K562 (cell line): ENCODE measurements around the gene ADAMTS14. TPM values are rescaled to one million over a fixed set of nuclear protein-coding genes. Genes with fewer than 3 reads are reported as not detected.

Experiments
- ATAC-seq: fragments of 200-7000 bp; cut with Tn5 transposase; 3 replicates; pipeline ENCODE4 v1.9.1; 2020; ENCODE audit warnings: moderate library complexity
- BruUV-seq: library from RNA; stranded (reverse); fragments of 400-500 nt; replicated peaks from 2 replicates; lab custom pipeline; 2021; lab: Mats Ljungman, UMichigan
- CTCF ChIA-PET: fragments of 300-600 bp; formaldehyde crosslinking; extraction: SDS; loops from one replicate; lab custom pipeline; 2021; ENCODE audit warnings: low intra/inter-chr PET ratio; lab: Yijun Ruan, JAX
- POLR2A ChIA-PET: fragments of 300-600, 350-650 bp; sonication (Branson Sonifier 250); formaldehyde crosslinking; extraction: SDS; loops from one replicate; lab custom pipeline; 2021; ENCODE audit warnings: antibody characterized with exemption, inconsistent platforms; lab: Yijun Ruan, JAX
- DNase-seq, 4 experiments: peaks; one replicate each; pipeline versions ENCODE4 v3.0.0 to v3.0.0-alpha.2; 2011 to 2018; ENCODE audit warnings: low spot score in 3 of 4, mixed read lengths in 3 of 4; ENCODE audit errors: extremely low read depth in 1 of 4
- FAIRE-seq: peaks from 2 replicates; lab custom pipeline; 2011; peaks lifted over from hg19 to GRCh38; lab: Jason Lieb, UNC
- H2AFZ ChIP-seq: 2 replicates; pipeline ENCODE4 v1.6.0; 2011; ENCODE audit warnings: low read depth, low read length, control low read depth, inconsistent platforms
- H3K27ac ChIP-seq: fragments of 200-600 bp; 3 replicates; pipeline ENCODE4 v1.8.0; 2011; ENCODE audit warnings: low read depth, mild to moderate bottlenecking, control low read depth, inconsistent platforms, low read length, moderate library complexity, mixed read lengths; ENCODE audit errors: extremely low read depth
- H3K27me3 ChIP-seq, 2 experiments: fragments of 300-600 bp in 1 of 2; 2 replicates in 1 of 2; 3 replicates in 1 of 2; pipeline versions ENCODE4 v1.6.0 to v1.8.0; 2011; ENCODE audit warnings: inconsistent platforms in 2 of 2, low read length in 2 of 2, mild to moderate bottlenecking in 1 of 2, mixed read lengths in 1 of 2, moderate library complexity in 1 of 2; ENCODE audit not compliant: control insufficient read depth in 2 of 2, insufficient read depth in 2 of 2
- H3K36me3 ChIP-seq: fragments of 300-600 bp; 3 replicates; pipeline ENCODE4 v1.8.0; 2011; ENCODE audit warnings: mild to moderate bottlenecking, low read length, inconsistent platforms; ENCODE audit not compliant: control insufficient read depth, insufficient read depth
- H3K4me1 ChIP-seq, 2 experiments: fragments of 200-600 bp in 1 of 2; replicated peaks in 1 of 2; 2 replicates in 1 of 2; 3 replicates in 1 of 2; pipeline versions ENCODE4 v1.5.1 to v1.8.0; 2011; ENCODE audit warnings: inconsistent platforms in 2 of 2, low read length in 2 of 2, mild to moderate bottlenecking in 1 of 2, mixed read lengths in 1 of 2, moderate library complexity in 1 of 2; ENCODE audit not compliant: control insufficient read depth in 2 of 2, insufficient read depth in 2 of 2
- H3K4me2 ChIP-seq: 2 replicates; pipeline ENCODE4 v1.6.1; 2011; ENCODE audit warnings: low read length, control low read depth, inconsistent platforms, mixed read lengths; ENCODE audit not compliant: insufficient read depth
- H3K4me3 ChIP-seq: fragments of 200-600 bp; sonication (generic), shearing (Covaris generic); 2 replicates; pipeline ENCODE4 v1.5.1; 2016; ENCODE audit warnings: control low read depth, inconsistent platforms
- H3K79me2 ChIP-seq: fragments of 200-600 bp; 3 replicates; pipeline ENCODE4 v1.8.0; 2011; ENCODE audit warnings: low read length, inconsistent platforms; ENCODE audit not compliant: control insufficient read depth, insufficient read depth
- H3K9ac ChIP-seq, 2 experiments: 2 replicates each; pipeline versions ENCODE4 v1.6.0 to v1.6.1; 2011; ENCODE audit warnings: low read depth in 2 of 2, low read length in 2 of 2, control low read depth in 1 of 2, inconsistent platforms in 1 of 2, mild to moderate bottlenecking in 1 of 2, mixed read lengths in 1 of 2; ENCODE audit not compliant: insufficient read depth in 1 of 2
- H3K9me1 ChIP-seq: one replicate; pipeline ENCODE4 v1.6.0; 2011; ENCODE audit warnings: inconsistent platforms, mild to moderate bottlenecking, low read length, moderate library complexity; ENCODE audit not compliant: control insufficient read depth, insufficient read depth
- H3K9me3 ChIP-seq: replicated peaks from 2 replicates; pipeline ENCODE4 v1.5.1; 2011; ENCODE audit warnings: low read depth, low read length, inconsistent platforms; ENCODE audit not compliant: control insufficient read depth, insufficient read depth
- H4K20me1 ChIP-seq: replicated peaks from 2 replicates; pipeline ENCODE4 v1.6.1; 2011; ENCODE audit warnings: low read length, inconsistent platforms, mixed read lengths; ENCODE audit not compliant: control insufficient read depth, insufficient read depth
- CTBP1 ChIP-seq: fragments of 450-650 bp; IDR thresholded peaks from 2 replicates; pipeline ENCODE4 v1.6.1; 2016; ENCODE audit warnings: borderline replicate concordance
- CXXC5 ChIP-seq: fragments of 250-450 bp; sonication (Bioruptor Pico); IDR thresholded peaks from 2 replicates; pipeline ENCODE4 v1.8.0; 2022; ENCODE audit warnings: inconsistent platforms, mild to moderate bottlenecking, moderate library complexity
- KLF13 ChIP-seq: fragments of 450-650 bp; IDR thresholded peaks from 2 replicates; pipeline ENCODE4 v1.6.1; 2016; ENCODE audit warnings: missing genetic modification characterization, low read depth, mild to moderate bottlenecking, missing compliant biosample characterization, moderate library complexity, borderline replicate concordance
- MAFF ChIP-seq: IDR thresholded peaks from 2 replicates; pipeline ENCODE4 v1.6.1; 2012; ENCODE audit warnings: low read length, improper control_type of control experiment
- MAX ChIP-seq: sonication (generic); formaldehyde crosslinking; IDR thresholded peaks from 2 replicates; pipeline ENCODE4 v1.9.0; 2022; ENCODE audit warnings: mild to moderate bottlenecking, missing genetic modification reagents
- NR3C1 ChIP-seq: sonication (generic); formaldehyde crosslinking; IDR thresholded peaks from 2 replicates; pipeline ENCODE4 v1.8.1; 2022; ENCODE audit warnings: missing genetic modification reagents
- POLR2G ChIP-seq: fragments of 200-400 bp; formaldehyde crosslinking; IDR thresholded peaks from 2 replicates; pipeline ENCODE4 v1.6.1; 2017; ENCODE audit warnings: low read depth, mild to moderate bottlenecking, antibody characterized with exemption, low read length, moderate library complexity
- RBFOX2 ChIP-seq: fragments of 200-400 bp; formaldehyde crosslinking; IDR thresholded peaks from 2 replicates; pipeline ENCODE4 v1.6.1; 2017; ENCODE audit warnings: low read depth, mild to moderate bottlenecking, low read length, moderate library complexity
- RBM25 ChIP-seq: fragments of 200-400 bp; formaldehyde crosslinking; IDR thresholded peaks from 2 replicates; pipeline ENCODE4 v1.6.1; 2018; ENCODE audit warnings: low read length, low read depth, moderate library complexity; ENCODE audit not compliant: severe bottlenecking
- RUNX1 ChIP-seq: sonication (generic); IDR thresholded peaks from 2 replicates; pipeline ENCODE4 v1.6.1; 2016; ENCODE audit warnings: antibody characterized with exemption, low read depth
- U2AF2 ChIP-seq: fragments of 200-400 bp; formaldehyde crosslinking; optimal IDR thresholded peaks from 2 replicates; pipeline ENCODE3; 2017; ENCODE audit warnings: low read depth, mild to moderate bottlenecking, low read length
- ZNF589 ChIP-seq: fragments of 200-800 bp; sonication (Bioruptor generic); IDR thresholded peaks from 2 replicates; pipeline ENCODE4 v1.6.1; 2016; ENCODE audit warnings: low read depth, missing genetic modification characterization, missing compliant biosample characterization
- ZNF592 ChIP-seq: fragments of 450-650 bp; IDR thresholded peaks from 2 replicates; pipeline ENCODE4 v1.6.1; 2017; ENCODE audit warnings: antibody characterized with exemption, mild to moderate bottlenecking
- ZNF639 ChIP-seq, 2 experiments: fragments of 200-800 bp in 1 of 2; sonication (Bioruptor generic) in 1 of 2; sonication (generic) in 1 of 2; formaldehyde crosslinking in 1 of 2; IDR thresholded peaks in 1 of 2; conservative IDR thresholded peaks in 1 of 2; 2 replicates each; pipeline versions ENCODE4 v1.5.0 to v1.6.1; 2016 to 2020; ENCODE audit warnings: missing compliant biosample characterization in 1 of 2, missing genetic modification characterization in 1 of 2, missing genetic modification reagents in 1 of 2
- WGBS: fragments of 100-300 bp; shearing (Covaris generic); methylation state at CpG from one replicate; pipeline ENCODE4 v1.1.6; 2016; ENCODE audit warnings: low coverage, mixed read lengths; ENCODE audit not compliant: insufficient coverage; ENCODE audit errors: missing lambda C conversion rate; 5-methylcytosine and 5-hydroxymethylcytosine counted together
- in situ Hi-C: fragments of 300-500 bp; cut with MboI; formaldehyde crosslinking; loops from 4 replicates; pipeline ENCODE4 v1.15.0; 2018; ENCODE audit warnings: inconsistent platforms, mixed read lengths
- intact Hi-C: fragments of 100-400 bp; cut with micrococcal nuclease; formaldehyde crosslinking; loops from 2 replicates; pipeline ENCODE4 v1.14.2; 2022
- polyA plus RNA-seq, 8 experiments: library from polyadenylated mRNA; depleted of rRNA in 4 of 8; stranded (reverse) in 5 of 8; unstranded in 3 of 8; fragments of >200 nt; fragmentation: Nextera tagmentation in 2 of 8; fragmentation: Illumina TruSeq in 1 of 8; extraction: Ambion mirVana in 2 of 8; extraction: Trizol in 1 of 8; gene quantifications; 2 replicates each; pipeline versions ENCODE4 v1.2.1 to v1.2.3, GENCODE V29; 2011 to 2014; ENCODE audit warnings: inconsistent platforms in 1 of 8, missing spikeins in 1 of 8
- total RNA-seq, 7 experiments: library from RNA; depleted of rRNA in 6 of 7; stranded (reverse); fragments of >200 nt in 6 of 7; fragmentation: Illumina TruSeq in 2 of 7; extraction: Trizol in 2 of 7; gene quantifications; 2 replicates each; pipeline versions ENCODE4 v1.2.1 to v1.2.3, GENCODE V29; 2011 to 2021; ENCODE audit warnings: low replicate concordance in 1 of 7

ADAMTS14 gene
- total and polyA plus RNA-seq, 9 of the 15 experiments (the other 6 are each of a cell fraction or from before 2014, with no cell fraction given): 0.04 to 37.4 (median 15.9) TPM

DNA sequence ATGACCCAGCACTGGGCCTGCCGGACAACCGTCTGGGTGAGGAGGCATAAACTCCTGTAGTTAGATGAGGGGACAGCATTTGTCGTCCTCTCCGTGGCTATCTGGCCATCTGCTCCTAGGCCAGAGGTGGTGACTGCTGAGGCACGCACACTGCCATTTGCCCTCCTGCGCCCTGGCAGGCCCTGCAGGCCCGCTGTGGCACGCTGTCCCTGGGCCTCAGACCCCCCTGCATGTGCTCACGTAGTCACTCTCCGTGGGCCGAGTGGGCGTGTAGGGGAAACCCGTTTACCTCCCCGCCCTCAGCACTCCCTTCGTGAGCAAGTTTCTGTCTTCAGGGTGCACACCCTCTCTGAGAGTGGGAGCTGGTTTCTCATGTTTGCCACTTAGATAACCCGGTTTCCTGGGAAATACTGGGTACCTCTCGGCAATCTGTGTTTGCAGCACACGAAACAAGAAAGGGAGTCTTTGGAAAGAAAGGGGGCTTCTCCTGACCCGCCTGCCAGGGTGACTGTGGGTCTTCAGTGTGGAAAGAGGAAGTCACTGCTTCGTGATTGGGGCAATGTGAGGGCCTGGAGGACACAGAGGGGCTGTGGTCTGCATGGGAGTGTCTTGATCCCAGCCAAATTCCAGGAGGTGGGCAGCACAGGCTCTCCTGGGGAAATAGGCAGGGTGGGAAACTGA, 10.8 kb downstream of the ADAMTS14 start:
- DNase-seq (peak in 1 of 4 experiments; percentile 42), ATAC-seq (peak; percentile 40), FAIRE-seq (no peak)
- ChIA-PET CTCF (interaction anchor here (0.7 kb wide), 1 partner anchor 200 kb away, joined by 3 read pairs; no protein-coding TSS in a partner anchor), POLR2A (interaction anchor here (0.6 to 3.3 kb wide), 4 partner anchors 10 to 135 kb away, joined by 3 to 18 read pairs (median 4); no protein-coding TSS in a partner anchor)
- H3K4me3 ChIP-seq: no peak overlapping the region
- in situ Hi-C loops: no loop called here
- intact Hi-C loops: no loop called here
- H3K4me2 ChIP-seq: peak overlapping the region; percentile 30
- no TSS peak for BruUV-seq
- 40% methylated on average over 20 of the region's 20 CpGs for WGBS
- H3K9me3 ChIP-seq: no peaks in the 10 kb centered on the region
- peaks cover 54 to 55% of the 10 kb centered on the region in 2 experiments for H3K4me1 ChIP-seq
- H3K79me2 ChIP-seq: peaks cover 72% of the 10 kb centered on the region
- H2AFZ ChIP-seq: peak overlapping the region; percentile 13; the same call in 1 of the 2 replicates
- peak overlapping the region; percentile 53 for H3K27ac ChIP-seq
- H3K36me3 ChIP-seq: peaks cover 63% of the 10 kb centered on the region; the same call in 2 of the 3 replicates
- H3K27me3 ChIP-seq: no peaks in the 10 kb centered on the region
- H3K9ac ChIP-seq: peak overlapping the region; percentile 26 to 86
- H4K20me1 ChIP-seq: no peaks in the 10 kb centered on the region
- H3K9me1 ChIP-seq: peaks cover 4% of the 10 kb centered on the region
- TF ChIP-seq ZNF592 (peak; percentile 52; the same call in 1 of the 2 replicates), KLF13 (tag) (peak; percentile 65; the same call in 1 of the 2 replicates), RBM25 (no peak), RUNX1 (no peak), RBFOX2 (peak; percentile 34; the same call in 1 of the 2 replicates), ZNF589 (CRISPR knock-in tag) (0 out of 2 replicates have a peak, but pooled peaks have one; percentile 32), ZNF639 (CRISPR knock-in tag; conservative IDR thresholded peaks at IDR 0.05 in 1 of 2, IDR thresholded peaks at IDR 0.05 in 1 of 2) (0 out of 4 replicates have a peak, but pooled peaks of 1 of the 2 experiments have one; percentile 16), MAFF (no peak), NR3C1 (no peak), CTBP1 (0 out of 2 replicates have a peak, but pooled peaks have one; percentile 10), MAX (0 out of 2 replicates have a peak, but pooled peaks have one; percentile 10), U2AF2 (no peak), CXXC5 (0 out of 2 replicates have a peak, but pooled peaks have one; percentile 30), POLR2G (peak; percentile 2; the same call in 1 of the 2 replicates)
